NCI-H2107 treated with DMSO at 0.1 percent for 48 hours (cell line): ENCODE data around the gene UNC79.
A peak's percentile ranks its signal among the peaks of the same experiment; 100 is the strongest.

Experiments
- DNase-seq: peaks from one replicate; lab custom pipeline; 2025; ENCODE audit not compliant: unreplicated experiment; lab: John Stamatoyannopoulos, UW

Gene UNC79

GRCh38 chr14:93655078-93655750 is 224.5 kb downstream of the UNC79 start:
- peak; percentile 59 for DNase-seq

GRCh38 chr14:93657875-93658274 is 227.1 kb downstream of the UNC79 start:
- DNase-seq, result no peak

DNA sequence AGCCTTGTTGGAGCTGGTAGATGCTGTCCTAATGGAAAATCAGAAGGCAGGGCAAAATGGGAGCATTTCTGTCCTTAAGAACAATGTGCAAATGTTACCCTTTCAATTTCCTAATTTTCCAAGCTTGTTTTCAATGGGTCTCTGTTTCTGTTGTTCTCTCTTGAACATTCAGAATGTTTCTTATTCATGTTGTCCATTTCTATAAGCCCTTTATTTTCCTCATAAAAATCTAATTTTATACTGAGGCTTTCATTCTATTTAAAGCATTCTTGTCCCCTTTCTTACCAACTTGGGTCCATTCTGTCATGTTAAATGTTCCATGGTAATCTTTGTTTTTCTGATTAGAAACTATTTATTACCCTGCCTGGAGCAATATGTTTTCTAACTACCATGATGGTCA is 232.6 kb downstream of the UNC79 start:
- no peak for DNase-seq

GRCh38 chr14:93665169-93665568 is 234.4 kb downstream of the UNC79 start:
- DNase-seq, result no peak

GRCh38 chr14:93669632-93670031 is 238.9 kb downstream of the UNC79 start:
- DNase-seq, result no peak

DNA sequence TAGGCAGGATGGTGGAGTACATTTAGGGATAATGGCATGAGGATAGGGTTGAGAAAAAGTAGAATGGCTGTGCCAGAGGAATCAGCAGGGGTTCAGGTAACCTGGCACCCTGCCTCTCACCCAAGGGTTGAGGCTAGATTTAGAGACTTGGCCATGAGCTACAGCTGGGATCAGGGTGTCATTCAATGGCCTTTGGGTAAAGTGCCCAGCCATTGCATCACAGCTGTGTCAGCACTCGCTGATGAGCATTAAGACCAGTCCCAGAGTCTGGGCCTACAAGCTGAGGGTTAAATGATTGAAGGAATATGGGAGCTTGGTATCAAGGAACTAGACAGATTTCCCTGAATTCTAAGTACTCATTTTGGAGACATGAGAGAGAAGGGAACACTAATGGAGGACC is 243.6 kb downstream of the UNC79 start:
- no peak for DNase-seq

DNA sequence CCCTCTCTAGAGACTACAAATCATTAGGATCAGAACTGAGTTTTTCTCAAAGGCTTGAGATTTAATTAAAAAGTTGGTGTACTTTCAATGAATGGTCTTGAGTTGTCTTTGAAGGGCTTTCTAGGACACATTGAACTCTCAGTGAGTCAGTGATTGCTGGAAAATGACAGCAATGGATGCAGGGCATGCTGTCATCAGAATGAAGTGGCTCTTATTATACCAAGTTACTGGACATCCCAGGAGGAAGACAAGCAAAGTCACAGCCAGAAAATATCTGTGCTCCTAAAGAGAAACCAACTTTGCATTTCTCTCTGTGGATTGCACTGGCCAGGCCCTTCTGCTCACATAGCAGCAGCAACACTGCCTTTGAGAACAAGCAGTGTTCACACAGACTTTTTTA is 244.9 kb downstream of the UNC79 start:
- DNase-seq, result no peak

GRCh38 chr14:93676416-93676958 is 245.7 kb downstream of the UNC79 start:
- peak; percentile 52 for DNase-seq

DNA sequence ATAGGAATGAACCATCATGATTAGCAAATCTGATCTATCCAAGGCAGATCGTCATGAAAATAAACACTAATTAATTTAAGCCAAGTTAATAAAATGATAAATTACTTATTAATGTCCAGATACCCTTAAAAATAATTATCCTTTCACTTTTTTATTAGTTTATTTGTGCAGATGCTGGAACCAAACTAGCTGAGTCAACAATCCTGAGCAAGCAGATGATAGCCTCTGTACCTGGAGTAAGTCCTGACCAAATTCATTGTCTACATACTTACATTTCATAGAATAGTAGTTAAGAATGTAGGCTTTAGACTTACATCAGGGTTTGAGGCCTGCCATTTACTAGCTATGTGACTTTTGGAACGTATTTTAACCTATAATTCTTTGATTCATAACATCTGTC is 251.7 kb downstream of the UNC79 start:
- no peak for DNase-seq

GRCh38 chr14:93683226-93683625 is 252.5 kb downstream of the UNC79 start:
- DNase-seq, result peak; percentile 94

DNA sequence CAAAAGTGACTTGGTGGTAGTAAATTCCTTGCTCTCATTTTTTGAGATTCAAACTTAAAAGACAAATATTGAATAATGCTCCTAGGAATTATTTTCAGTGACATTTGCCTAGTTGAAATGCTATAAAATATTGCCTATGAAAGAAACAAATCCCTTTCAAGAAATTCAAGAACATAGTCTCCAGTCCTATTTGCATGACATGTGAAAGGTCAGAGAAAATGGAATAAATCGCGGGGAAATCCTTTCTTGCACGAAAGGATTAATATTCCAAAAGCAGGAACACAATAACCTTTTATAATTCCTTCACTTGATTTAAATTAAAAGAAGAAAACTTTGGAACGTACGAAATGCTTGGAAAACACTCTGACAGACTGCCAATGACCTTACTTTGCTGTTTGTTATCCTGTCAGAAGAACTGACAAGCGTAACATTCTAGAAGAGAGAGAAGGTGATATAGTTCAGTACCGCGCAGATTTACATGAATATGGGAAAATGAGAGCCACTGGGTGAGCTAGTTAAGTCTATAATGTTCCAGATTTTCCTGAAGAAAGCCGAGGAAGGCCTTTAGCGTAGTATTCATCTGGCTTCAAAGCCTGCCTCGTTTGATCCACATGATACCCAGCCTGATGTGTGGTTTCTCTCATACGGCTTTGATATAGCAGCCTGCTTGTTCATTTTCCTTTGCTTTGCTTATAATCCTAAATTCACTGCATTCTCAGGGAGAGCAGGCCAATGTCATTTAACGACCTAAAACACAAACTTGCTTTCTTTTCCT is 254.6 kb downstream of the UNC79 start:
- DNase-seq, result no peak

DNA sequence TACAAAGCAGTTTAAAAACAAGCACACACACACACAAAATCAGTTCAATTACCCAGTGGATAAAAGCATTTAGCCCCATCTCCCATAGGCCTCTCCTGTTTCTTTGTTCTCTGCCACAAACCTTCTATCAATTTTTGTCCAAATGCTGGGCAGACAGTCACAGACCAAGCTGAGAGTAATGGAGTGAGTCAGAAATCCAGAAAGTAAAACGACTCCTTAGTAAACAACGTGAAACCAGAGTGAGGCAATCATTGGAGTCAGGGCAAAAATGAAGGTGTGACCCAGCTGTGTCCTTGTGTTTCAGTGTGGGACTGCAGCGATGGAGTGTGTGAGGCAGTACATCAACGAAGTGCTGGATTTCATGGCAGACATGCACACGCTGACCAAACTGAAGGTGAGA is 255.5 kb downstream of the UNC79 start:
- DNase-seq, result peak; percentile 73

- peak; percentile 47 for DNase-seq
Observed at GRCh38 chr14:93688239-93688666, 257.5 kb downstream of the UNC79 start.

- no peak for DNase-seq
Observed at GRCh38 chr14:93688820-93689219, 258.1 kb downstream of the UNC79 start.

DNA sequence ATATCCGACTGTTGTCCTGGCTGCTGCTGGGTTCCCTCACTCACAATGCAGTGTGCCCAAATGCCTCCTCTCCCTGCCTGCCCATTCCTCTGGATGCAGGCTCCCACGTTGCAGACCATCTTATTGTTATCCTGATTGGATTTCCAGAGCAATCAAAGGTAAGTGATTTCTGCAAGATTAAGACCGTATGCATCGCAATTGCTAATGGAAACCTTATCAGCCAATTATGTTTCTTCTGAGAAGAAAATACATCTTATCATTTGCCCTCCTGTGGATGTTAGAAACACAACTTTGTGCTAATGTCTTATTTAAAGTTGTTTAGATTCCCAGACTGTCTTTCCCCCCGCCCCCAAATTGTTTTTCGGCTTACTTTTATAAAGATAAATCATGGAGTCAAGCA is 259.4 kb downstream of the UNC79 start:
- no peak for DNase-seq

- DNase-seq, result no peak
Observed at GRCh38 chr14:93691042-93691780, 260.5 kb downstream of the UNC79 start.

DNA sequence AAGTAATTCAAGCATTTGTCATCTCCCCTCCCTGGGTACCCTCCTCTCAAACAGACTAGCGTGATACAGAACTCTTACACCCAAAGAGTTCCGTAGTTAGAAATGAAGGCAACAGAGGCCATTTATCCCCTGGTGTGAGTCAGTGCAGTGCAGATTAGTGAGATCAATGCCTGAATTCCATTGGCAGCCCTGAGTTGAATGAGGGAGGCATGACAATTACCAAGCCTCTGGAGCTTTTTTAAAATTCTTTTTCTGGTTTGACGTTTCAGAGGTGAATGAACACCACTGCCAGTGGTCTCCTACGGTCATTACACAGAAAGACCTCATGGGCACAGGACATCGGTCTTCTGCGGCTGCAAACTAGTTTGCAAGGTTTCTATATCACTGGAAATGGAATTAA is 263.2 kb downstream of the UNC79 start:
- DNase-seq, result no peak

DNA sequence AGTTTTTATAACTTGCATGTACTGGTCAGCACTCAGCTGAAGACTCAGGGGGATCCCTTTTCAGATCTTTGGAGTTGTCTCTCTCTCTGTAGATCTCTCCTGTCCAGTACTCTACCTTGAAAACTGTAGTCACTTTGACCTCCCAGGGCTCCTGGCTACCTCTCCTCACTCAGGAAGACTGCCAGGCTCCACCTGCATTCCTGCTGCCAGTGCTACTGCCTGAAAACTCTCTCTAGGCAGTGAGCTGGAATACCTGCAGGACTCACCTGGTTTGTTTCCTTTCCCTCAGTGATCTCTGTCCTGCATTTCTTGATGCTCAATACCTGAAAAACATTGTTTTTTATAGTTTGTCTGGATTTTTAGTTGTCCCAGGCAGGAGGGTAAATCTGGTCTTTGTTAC is 270.2 kb downstream of the UNC79 start:
- no peak for DNase-seq

GRCh38 chr14:93701562-93701961 is 270.8 kb downstream of the UNC79 start:
- no peak for DNase-seq

DNA sequence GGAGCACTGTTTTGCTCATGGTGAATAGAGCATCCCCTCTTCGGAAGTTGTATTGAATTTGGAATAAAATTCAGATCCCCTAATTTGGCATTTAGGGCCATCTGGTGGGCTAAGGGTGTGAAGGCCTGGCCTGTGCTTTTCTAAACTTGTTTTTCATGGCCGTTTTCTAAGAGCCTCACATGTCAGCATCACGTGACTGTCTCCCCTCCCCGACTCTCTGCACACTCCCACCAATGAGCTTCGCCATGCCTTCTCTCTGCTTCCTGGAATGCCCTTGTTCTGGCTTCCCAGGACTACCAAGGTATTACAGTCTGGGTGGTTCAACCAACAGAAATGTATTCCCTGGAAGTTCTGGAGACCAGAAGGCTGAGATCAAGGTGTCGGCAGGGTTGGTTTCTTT is 272.2 kb downstream of the UNC79 start:
- no peak for DNase-seq

GRCh38 chr14:93703941-93704340 is 273.2 kb downstream of the UNC79 start:
- no peak for DNase-seq
